Measurements from ENCODE around the gene ING3.

ING3 gene

DNA sequence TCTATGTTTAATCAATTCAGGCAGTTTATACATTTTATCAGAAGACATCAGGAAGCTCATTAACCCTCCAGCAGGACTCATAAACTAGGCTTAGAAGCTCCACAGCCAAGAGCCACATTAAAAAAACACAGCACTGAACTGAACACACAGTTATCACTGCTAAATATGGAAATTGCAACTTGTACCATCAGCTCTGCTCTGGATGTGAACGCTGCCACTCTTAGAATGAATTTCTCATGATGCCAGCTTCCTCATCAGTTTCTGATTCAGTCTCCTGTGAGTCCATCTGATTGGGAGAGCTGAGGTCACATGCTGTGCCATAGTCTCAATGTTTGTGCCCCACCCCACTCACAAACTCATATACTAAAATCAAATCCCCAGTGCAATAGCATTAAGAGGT, 17.1 kb upstream of the ING3 start:
- TF ChIP-seq, protein P1, sequence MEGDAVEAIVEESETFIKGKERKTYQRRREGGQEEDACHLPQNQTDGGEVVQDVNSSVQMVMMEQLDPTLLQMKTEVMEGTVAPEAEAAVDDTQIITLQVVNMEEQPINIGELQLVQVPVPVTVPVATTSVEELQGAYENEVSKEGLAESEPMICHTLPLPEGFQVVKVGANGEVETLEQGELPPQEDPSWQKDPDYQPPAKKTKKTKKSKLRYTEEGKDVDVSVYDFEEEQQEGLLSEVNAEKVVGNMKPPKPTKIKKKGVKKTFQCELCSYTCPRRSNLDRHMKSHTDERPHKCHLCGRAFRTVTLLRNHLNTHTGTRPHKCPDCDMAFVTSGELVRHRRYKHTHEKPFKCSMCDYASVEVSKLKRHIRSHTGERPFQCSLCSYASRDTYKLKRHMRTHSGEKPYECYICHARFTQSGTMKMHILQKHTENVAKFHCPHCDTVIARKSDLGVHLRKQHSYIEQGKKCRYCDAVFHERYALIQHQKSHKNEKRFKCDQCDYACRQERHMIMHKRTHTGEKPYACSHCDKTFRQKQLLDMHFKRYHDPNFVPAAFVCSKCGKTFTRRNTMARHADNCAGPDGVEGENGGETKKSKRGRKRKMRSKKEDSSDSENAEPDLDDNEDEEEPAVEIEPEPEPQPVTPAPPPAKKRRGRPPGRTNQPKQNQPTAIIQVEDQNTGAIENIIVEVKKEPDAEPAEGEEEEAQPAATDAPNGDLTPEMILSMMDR (IDR thresholded peaks at IDR 0.05; ENCODE audit: control insufficient read depth, insufficient read depth, low read depth, low read length, missing control alignments) = no peak
- no peak overlapping the region for H3K4me3 ChIP-seq (ENCODE audit: control insufficient read depth, low read depth, low read length)
- no peak for DNase-seq (ENCODE audit: low read depth)

DNA sequence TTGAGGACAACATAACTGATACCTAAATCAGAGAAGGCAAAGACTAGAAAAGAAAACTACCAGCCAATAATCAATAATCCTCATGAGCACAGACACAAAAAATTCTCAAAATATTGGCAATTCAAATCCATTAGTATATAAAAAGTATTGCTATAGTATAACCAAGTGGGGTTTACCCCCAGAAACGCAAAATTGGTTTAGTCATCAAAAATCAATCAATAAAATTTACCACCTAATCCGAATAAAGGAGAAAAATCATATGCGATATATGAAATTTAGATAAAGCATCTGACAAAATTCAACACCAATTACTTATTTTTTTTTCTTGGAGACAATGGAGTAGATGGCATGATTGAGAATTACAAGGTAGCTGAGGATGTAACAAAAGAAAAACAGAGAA, 11.2 kb upstream of the ING3 start:
- no peak overlapping the region for H3K4me3 ChIP-seq (ENCODE audit: control insufficient read depth, low read depth, low read length)
- no peak for DNase-seq (ENCODE audit: low read depth)
- TF ChIP-seq, protein P1 (IDR thresholded peaks at IDR 0.05; ENCODE audit: control insufficient read depth, insufficient read depth, low read depth, low read length, missing control alignments) = no peak

DNA sequence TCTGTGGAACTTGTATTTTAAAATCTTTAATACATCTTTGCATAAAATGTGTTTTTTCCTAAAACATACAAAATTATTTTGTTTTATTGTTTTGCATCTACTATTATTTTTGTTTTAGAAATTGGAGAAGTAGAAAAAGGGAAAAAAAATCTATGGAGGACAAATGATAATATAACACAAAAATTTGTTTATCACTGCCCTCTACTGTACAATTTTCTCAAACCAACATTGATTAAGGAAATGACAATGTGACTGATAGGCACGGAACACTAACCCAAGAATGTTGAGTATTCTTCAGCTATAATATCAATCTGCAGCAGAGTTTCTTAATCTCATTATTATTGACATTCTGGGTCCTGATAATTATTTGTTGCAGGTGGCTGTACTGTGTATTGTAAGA, 9.5 kb upstream of the ING3 start:
- no peak overlapping the region for H3K4me3 ChIP-seq (ENCODE audit: control insufficient read depth, low read depth, low read length)
- TF ChIP-seq, protein P1 (IDR thresholded peaks at IDR 0.05; ENCODE audit: control insufficient read depth, insufficient read depth, low read depth, low read length, missing control alignments) = no peak
- DNase-seq (ENCODE audit: low read depth) = no peak

DNA sequence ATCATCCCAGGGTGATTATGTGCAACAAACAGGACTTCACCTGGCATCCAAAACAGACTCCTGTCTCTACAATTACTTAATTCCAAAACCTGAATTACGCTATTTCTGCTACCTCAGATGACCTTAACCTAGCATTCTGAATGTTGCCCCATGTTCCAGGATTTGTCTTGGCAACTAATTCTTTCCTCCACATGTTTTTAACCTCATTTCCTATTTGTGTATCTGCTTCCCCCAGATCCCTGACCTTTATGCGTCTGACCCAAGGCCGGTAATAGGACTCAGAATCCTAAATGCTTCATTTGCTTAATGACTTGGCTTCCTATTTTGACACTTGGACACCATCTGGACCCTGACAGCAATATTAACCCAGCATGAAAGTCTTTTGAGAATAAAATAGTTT, 8.7 kb upstream of the ING3 start:
- no peak for DNase-seq (ENCODE audit: low read depth)
- TF ChIP-seq, protein P1 (IDR thresholded peaks at IDR 0.05; ENCODE audit: control insufficient read depth, insufficient read depth, low read depth, low read length, missing control alignments) = no peak
- H3K4me3 ChIP-seq (ENCODE audit: control insufficient read depth, low read depth, low read length) = no peak overlapping the region

DNA sequence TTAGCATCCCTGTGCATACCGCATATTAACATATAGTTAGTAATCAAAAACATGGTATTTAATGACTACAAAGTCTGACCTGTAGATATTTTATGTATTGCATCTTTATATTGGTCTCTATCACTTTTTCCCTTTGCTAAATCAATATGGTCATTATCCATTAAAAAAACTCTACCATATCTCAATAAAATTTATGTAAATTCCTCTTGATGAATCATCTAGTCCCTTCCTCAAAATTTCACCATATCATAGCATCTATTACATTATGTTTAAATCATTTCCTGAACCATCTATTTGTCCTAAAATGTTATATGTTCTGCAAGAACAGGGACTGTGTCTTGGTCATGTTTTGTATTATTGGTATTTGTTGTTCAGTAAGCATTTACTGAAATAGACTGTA, 7.7 kb upstream of the ING3 start:
- no peak for DNase-seq (ENCODE audit: low read depth)
- H3K4me3 ChIP-seq (ENCODE audit: control insufficient read depth, low read depth, low read length) = no peak overlapping the region
- TF ChIP-seq, protein P1 (IDR thresholded peaks at IDR 0.05; ENCODE audit: control insufficient read depth, insufficient read depth, low read depth, low read length, missing control alignments) = no peak

DNA sequence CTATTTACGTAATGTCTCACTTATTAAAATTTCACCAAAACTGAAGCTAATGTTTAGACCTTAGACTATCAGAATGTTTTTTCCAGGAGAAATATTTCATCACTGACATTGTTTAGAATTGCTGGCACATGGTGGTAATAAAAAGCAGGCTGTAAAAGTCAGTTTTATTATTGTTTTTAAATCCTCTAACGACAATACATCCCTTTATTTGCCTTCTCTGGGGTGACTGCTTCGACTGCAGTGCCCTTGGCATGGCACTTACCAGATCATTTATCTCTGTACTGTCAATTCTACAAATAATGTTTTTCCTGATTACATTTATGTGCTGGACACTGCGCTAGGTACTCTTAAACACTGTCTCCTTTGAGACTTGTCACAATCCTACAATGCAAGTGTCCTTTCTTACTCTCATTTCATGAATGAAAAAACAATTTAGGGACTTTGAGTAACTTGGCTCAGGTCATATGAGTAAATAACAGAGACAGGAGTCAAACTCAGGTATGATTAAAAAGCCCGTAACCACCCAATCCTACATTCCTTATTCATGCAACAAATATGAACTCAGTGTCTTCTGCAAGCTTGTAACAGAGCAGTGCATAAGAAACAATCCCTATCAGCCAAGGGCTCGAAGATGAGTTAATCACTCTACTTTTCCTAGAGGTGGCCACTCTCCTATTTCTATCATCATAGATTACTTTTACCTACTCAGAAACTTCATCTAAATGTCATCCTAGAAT, 5.6 kb upstream of the ING3 start:
- TF ChIP-seq, protein P1 (IDR thresholded peaks at IDR 0.05; ENCODE audit: control insufficient read depth, insufficient read depth, low read depth, low read length, missing control alignments) = no peak
- no peak for DNase-seq (ENCODE audit: low read depth)
- H3K4me3 ChIP-seq (ENCODE audit: control insufficient read depth, low read depth, low read length) = no peak overlapping the region

Data from AG09309 (cell line).